Esophagus squamous epithelium (tissue), 4 donors: ENCODE results near the gene ACSF3.

ENCODE experiments used
- CTCF ChIP-seq, 6 experiments: fragments of 450-650 bp in 4 of 6; fragments of 200-600 bp in 2 of 6; sonication (generic) in 2 of 6; IDR thresholded peaks; one replicate each; pipeline ENCODE4 v1.5.1; 2016 to 2019; ENCODE audit warnings: antibody characterized with exemption in 6 of 6, mild to moderate bottlenecking in 4 of 6, moderate library complexity in 4 of 6
- POLR2A ChIP-seq, 4 donors: fragments of 450-650 bp; IDR thresholded peaks; one replicate each; pipeline ENCODE4 v1.6.1; 2017; ENCODE audit warnings: antibody characterized with exemption in 4 of 4, mild to moderate bottlenecking in 4 of 4, moderate library complexity in 3 of 4

- TF ChIP-seq POLR2A (IDR thresholded peaks at IDR 0.05) = no peak
- no peak for TF ChIP-seq CTCF (IDR thresholded peaks at IDR 0.05)
Measured at GRCh38 chr16:89096768-89097391, 3.2 kb downstream of the ACSF3 start.
